SK-N-SH (cell line): ENCODE data around the gene CNST. TPM values are rescaled to one million over a fixed set of nuclear protein-coding genes. Genes with fewer than 3 reads are reported as not detected.
A peak's percentile ranks its signal among the peaks of the same experiment; 100 is the strongest.

Experiments
- CTCF ChIA-PET: fragments of 300-600, 350-600 bp; formaldehyde crosslinking; extraction: SDS; loops from one replicate; lab custom pipeline; 2021; lab: Yijun Ruan, JAX
- POLR2A ChIA-PET: fragments of 350-600 bp; sonication (Branson Sonifier 250); formaldehyde crosslinking; extraction: SDS; loops from one replicate; lab custom pipeline; 2020; ENCODE audit warnings: antibody characterized with exemption, inconsistent platforms; lab: Yijun Ruan, JAX
- DNase-seq: peaks from one replicate; pipeline ENCODE4 v3.0.0; 2012
- H2AFZ ChIP-seq: fragments of 200-600 bp; sonication (generic); 2 replicates; pipeline ENCODE4 v1.8.1; 2016; ENCODE audit warnings: antibody characterized with exemption, mild to moderate bottlenecking, low read depth
- H3F3A ChIP-seq: fragments of 200-600 bp; sonication (generic); replicated peaks from 2 replicates; pipeline ENCODE3; 2016; ENCODE audit warnings: antibody characterized with exemption, mild to moderate bottlenecking; ENCODE audit not compliant: insufficient read depth
- H3K27ac ChIP-seq, 2 experiments: fragments of 200-500 bp in 1 of 2; fragments of 200-600 bp in 1 of 2; sonication (Bioruptor generic) in 1 of 2; sonication (generic), shearing (Covaris generic) in 1 of 2; 2 replicates each; pipeline versions ENCODE4 v1.5.1 to v1.6.1; 2014 to 2016; ENCODE audit warnings: low read depth in 2 of 2, inconsistent platforms in 1 of 2, low read length in 1 of 2, mild to moderate bottlenecking in 1 of 2, mixed read lengths in 1 of 2
- H3K27me3 ChIP-seq: fragments of 200-600 bp; sonication (generic), shearing (Covaris generic); 2 replicates; pipeline ENCODE4 v1.6.1; 2016; ENCODE audit warnings: mixed run types; ENCODE audit not compliant: insufficient read depth
- H3K36me3 ChIP-seq, 2 experiments: fragments of 200-500 bp in 1 of 2; fragments of 200-600 bp in 1 of 2; sonication (Bioruptor generic) in 1 of 2; sonication (generic) in 1 of 2; replicated peaks in 1 of 2; 2 replicates each; pipeline versions ENCODE3 to v1.5.1; 2014 to 2016; ENCODE audit warnings: low read length in 1 of 2, mild to moderate bottlenecking in 1 of 2; ENCODE audit not compliant: insufficient read depth in 2 of 2, control insufficient read depth in 1 of 2
- H3K4me1 ChIP-seq, 2 experiments: fragments of 200-500 bp in 1 of 2; fragments of 200-600 bp in 1 of 2; sonication (Bioruptor generic) in 1 of 2; sonication (generic), shearing (Covaris generic) in 1 of 2; 2 replicates each; pipeline versions ENCODE4 v1.5.1 to v1.6.1; 2014 to 2016; ENCODE audit warnings: low read depth in 1 of 2, low read length in 1 of 2, mixed run types in 1 of 2; ENCODE audit not compliant: insufficient read depth in 2 of 2, control insufficient read depth in 1 of 2
- H3K4me2 ChIP-seq: fragments of 200-600 bp; sonication (generic), shearing (Covaris generic); 2 replicates; pipeline ENCODE4 v1.6.1; 2017; ENCODE audit warnings: mixed run types
- H3K4me3 ChIP-seq, 2 experiments: fragments of 200-500 bp in 1 of 2; fragments of 200-600 bp in 1 of 2; sonication (Bioruptor generic) in 1 of 2; sonication (generic), shearing (Covaris generic) in 1 of 2; 2 replicates each; pipeline versions ENCODE4 v1.5.1 to v1.8.1; 2014 to 2016; ENCODE audit warnings: low read depth in 2 of 2, inconsistent platforms in 1 of 2, low read length in 1 of 2, mild to moderate bottlenecking in 1 of 2, mixed read lengths in 1 of 2, moderate library complexity in 1 of 2
- H3K79me2 ChIP-seq: fragments of 200-600 bp; sonication (generic); 2 replicates; pipeline ENCODE4 v1.8.1; 2017; ENCODE audit warnings: mild to moderate bottlenecking; ENCODE audit not compliant: insufficient read depth
- H3K9ac ChIP-seq: fragments of 200-600 bp; sonication (generic); 2 replicates; pipeline ENCODE4 v1.6.1; 2017; ENCODE audit warnings: mixed run types
- H3K9me2 ChIP-seq: fragments of 200-600 bp; sonication (generic); 2 replicates; pipeline ENCODE4 v1.6.1; 2017; ENCODE audit warnings: mixed run types
- H3K9me3 ChIP-seq: fragments of 200-600 bp; sonication (generic); 2 replicates; pipeline ENCODE4 v1.6.1; 2017; ENCODE audit warnings: mixed run types, mild to moderate bottlenecking, moderate library complexity
- H4K20me1 ChIP-seq: fragments of 200-600 bp; sonication (generic); 2 replicates; pipeline ENCODE4 v1.6.1; 2017; ENCODE audit warnings: mild to moderate bottlenecking, mixed run types; ENCODE audit not compliant: insufficient read depth
- CHD2 ChIP-seq: fragments of 150-350 bp; IDR thresholded peaks from 2 replicates; pipeline ENCODE4 v1.6.1; 2018; ENCODE audit warnings: low read length; ENCODE audit not compliant: partially characterized antibody
- ELF1 ChIP-seq: IDR thresholded peaks from 2 replicates; pipeline ENCODE4 v1.4.0; 2012
- EP300 ChIP-seq, 2 experiments: IDR thresholded peaks; 2 replicates each; pipeline versions ENCODE4 v1.4.0 to v1.6.1; 2012; ENCODE audit warnings: borderline replicate concordance in 1 of 2, low read depth in 1 of 2, low read length in 1 of 2
- EZH2phosphoT487 ChIP-seq: fragments of 200-600 bp; sonication (generic); IDR thresholded peaks from 2 replicates; pipeline ENCODE4 v1.6.1; 2017; ENCODE audit warnings: low read depth, mixed run types, mild to moderate bottlenecking, antibody characterized with exemption, moderate library complexity, borderline replicate concordance
- MEF2A ChIP-seq: IDR thresholded peaks from 2 replicates; pipeline ENCODE4 v1.4.0; 2012; ENCODE audit warnings: low read depth, borderline replicate concordance
- NFIC ChIP-seq: IDR thresholded peaks from 2 replicates; pipeline ENCODE4 v1.4.0; 2012; ENCODE audit warnings: borderline replicate concordance
- NRF1 ChIP-seq: IDR thresholded peaks from 2 replicates; pipeline ENCODE4 v1.6.1; 2012; ENCODE audit warnings: low read depth, mild to moderate bottlenecking, low read length
- PBX3 ChIP-seq: IDR thresholded peaks from 2 replicates; pipeline ENCODE4; 2012
- POLR2AphosphoS5 ChIP-seq: IDR thresholded peaks from 2 replicates; pipeline ENCODE4 v1.6.1; 2012; ENCODE audit warnings: low read depth, low read length
- RCOR1 ChIP-seq: fragments of 150-350 bp; IDR thresholded peaks from 2 replicates; pipeline ENCODE4 v1.6.1; 2017; ENCODE audit warnings: antibody characterized with exemption, low read length
- REST ChIP-seq: IDR thresholded peaks from 2 replicates; pipeline ENCODE4 v1.6.1; 2012; ENCODE audit warnings: mild to moderate bottlenecking, low read depth, low read length, moderate library complexity
- RFX5 ChIP-seq: IDR thresholded peaks from 2 replicates; pipeline ENCODE4 v1.6.1; 2012; ENCODE audit warnings: mild to moderate bottlenecking, improper control_type of control experiment, low read length
- RXRA ChIP-seq: IDR thresholded peaks from 2 replicates; pipeline ENCODE4 v1.4.0; 2012; ENCODE audit warnings: low read depth, mild to moderate bottlenecking, borderline replicate concordance
- SIN3A ChIP-seq: IDR thresholded peaks from 2 replicates; pipeline ENCODE4 v1.6.1; 2012; ENCODE audit warnings: low read depth, mild to moderate bottlenecking, low read length, moderate library complexity, borderline replicate concordance
- SMC3 ChIP-seq: IDR thresholded peaks from 2 replicates; pipeline ENCODE4 v1.6.1; 2012; ENCODE audit warnings: low read depth, low read length, improper control_type of control experiment
- TAF1 ChIP-seq: IDR thresholded peaks from 2 replicates; pipeline ENCODE4 v1.6.1; 2012; ENCODE audit warnings: low read depth, mild to moderate bottlenecking, low read length, moderate library complexity, borderline replicate concordance
- USF1 ChIP-seq: IDR thresholded peaks from 2 replicates; pipeline ENCODE4 v1.4.0; 2012; ENCODE audit warnings: low read depth, borderline replicate concordance
- YY1 ChIP-seq: IDR thresholded peaks from 2 replicates; pipeline ENCODE4 v1.4.0; 2012; ENCODE audit warnings: low read depth, mild to moderate bottlenecking
- WGBS: methylation state at CpG from one replicate; pipeline ENCODE4 v1.1.6; 2017; ENCODE audit warnings: low lambda C conversion rate; 5-methylcytosine and 5-hydroxymethylcytosine counted together
- polyA plus RNA-seq, 3 experiments: library from polyadenylated mRNA; depleted of rRNA; stranded (reverse); fragments of >200 nt; gene quantifications; 2 replicates each; pipeline ENCODE4 v1.2.3, GENCODE V29; 2012

Gene CNST
- polyA plus RNA-seq, 1 of the 3 experiments (the other 2 are of a cell fraction) = 21.7 TPM

- H3K27ac ChIP-seq = peak overlapping the region; percentile 90 to 91
- ChIA-PET POLR2A (no interaction called here), CTCF (no interaction called here)
- H3K9me3 ChIP-seq = no peaks in the 10 kb centered on the region
- H3F3A ChIP-seq = peaks cover 20% of the 10 kb centered on the region
- no peaks in the 10 kb centered on the region for H3K9me2 ChIP-seq
- TF ChIP-seq RFX5 (no peak), REST (no peak), SIN3A (no peak), ELF1 (no peak), TAF1 (no peak), EP300 (IDR thresholded peaks at IDR 0.05; ENCODE audit: borderline replicate concordance in 1 of 2, low read depth in 1 of 2, low read length in 1 of 2) (no peak), SMC3 (no peak), RXRA (no peak), MEF2A (no peak), YY1 (no peak), NFIC (no peak), POLR2AphosphoS5 (no peak), PBX3 (no peak), RCOR1 (no peak), CHD2 (no peak), NRF1 (no peak), EZH2phosphoT487 (no peak), USF1 (no peak)
- H3K4me1 ChIP-seq = peaks cover 11 to 21% of the 10 kb centered on the region in 2 experiments
- no peak for DNase-seq
- H3K79me2 ChIP-seq = peaks cover 89% of the 10 kb centered on the region
- H3K4me3 ChIP-seq = peak overlapping the region in 1 of 2 experiments; percentile 26; a peak in 1 of 4 replicates
- H4K20me1 ChIP-seq = no peaks in the 10 kb centered on the region
- H3K4me2 ChIP-seq = peak overlapping the region; percentile 70
- peaks cover 5 to 24% of the 10 kb centered on the region in 2 experiments for H3K36me3 ChIP-seq
- H3K9ac ChIP-seq = peak overlapping the region; percentile 59
- no peaks in the 10 kb centered on the region for H3K27me3 ChIP-seq
- WGBS = 83% methylated on average over 3 of the region's 3 CpGs
- no peak overlapping the region for H2AFZ ChIP-seq
Measured at GRCh38 chr1:246587032-246587431, 20.8 kb downstream of the CNST start.
